Brain microvascular endothelial cell (primary cell): Measurements from ENCODE around the gene DYDC2.
A peak's percentile ranks its signal among the peaks of the same experiment; 100 is the strongest.

Experiments used
- DNase-seq: peaks from one replicate; pipeline ENCODE4 v3.0.0-alpha.2; 2020
- H3K27ac ChIP-seq: fragments of 250-450 bp; sonication (Bioruptor Pico); 2 replicates; pipeline ENCODE4 v1.5.1; 2020; ENCODE audit warnings: mild to moderate bottlenecking, moderate library complexity
- H3K27me3 ChIP-seq: fragments of 250-450 bp; sonication (Bioruptor Pico); replicated peaks from 2 replicates; pipeline ENCODE4 v1.5.1; 2020; ENCODE audit warnings: mild to moderate bottlenecking
- H3K36me3 ChIP-seq: fragments of 250-450 bp; sonication (Bioruptor Pico); replicated peaks from 2 replicates; pipeline ENCODE4 v1.5.1; 2020; ENCODE audit warnings: mild to moderate bottlenecking
- H3K4me3 ChIP-seq: 2 replicates; pipeline ENCODE4 v1.5.1; 2011; ENCODE audit warnings: low read depth, mild to moderate bottlenecking, control low read depth, low read length, moderate library complexity
- in situ Hi-C: cut with HindIII; loops from 2 replicates; pipeline ENCODE4 v1.10.0; 2017; ENCODE audit warnings: low sequenced_read_pairs, low pct_ligation_motif_present
- TF ChIP-seq, protein P1 (sequence below): IDR thresholded peaks from 2 replicates; pipeline ENCODE4 v1.5.1; 2011; ENCODE audit warnings: low read depth, mild to moderate bottlenecking, moderate library complexity, low read length, control low read depth, inconsistent platforms; ENCODE audit errors: missing control alignments

Gene DYDC2

GRCh38 chr10:80324086-80324485, 32.5 kb upstream of the DYDC2 start:
- TF ChIP-seq, protein P1, sequence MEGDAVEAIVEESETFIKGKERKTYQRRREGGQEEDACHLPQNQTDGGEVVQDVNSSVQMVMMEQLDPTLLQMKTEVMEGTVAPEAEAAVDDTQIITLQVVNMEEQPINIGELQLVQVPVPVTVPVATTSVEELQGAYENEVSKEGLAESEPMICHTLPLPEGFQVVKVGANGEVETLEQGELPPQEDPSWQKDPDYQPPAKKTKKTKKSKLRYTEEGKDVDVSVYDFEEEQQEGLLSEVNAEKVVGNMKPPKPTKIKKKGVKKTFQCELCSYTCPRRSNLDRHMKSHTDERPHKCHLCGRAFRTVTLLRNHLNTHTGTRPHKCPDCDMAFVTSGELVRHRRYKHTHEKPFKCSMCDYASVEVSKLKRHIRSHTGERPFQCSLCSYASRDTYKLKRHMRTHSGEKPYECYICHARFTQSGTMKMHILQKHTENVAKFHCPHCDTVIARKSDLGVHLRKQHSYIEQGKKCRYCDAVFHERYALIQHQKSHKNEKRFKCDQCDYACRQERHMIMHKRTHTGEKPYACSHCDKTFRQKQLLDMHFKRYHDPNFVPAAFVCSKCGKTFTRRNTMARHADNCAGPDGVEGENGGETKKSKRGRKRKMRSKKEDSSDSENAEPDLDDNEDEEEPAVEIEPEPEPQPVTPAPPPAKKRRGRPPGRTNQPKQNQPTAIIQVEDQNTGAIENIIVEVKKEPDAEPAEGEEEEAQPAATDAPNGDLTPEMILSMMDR: no peak
- no peaks in the 10 kb centered on the region for H3K27me3 ChIP-seq
- peak; percentile 36 for DNase-seq
- no peaks in the 10 kb centered on the region for H3K36me3 ChIP-seq
- in situ Hi-C loops: no loop called here
- no peak overlapping the region for H3K4me3 ChIP-seq
- no peak overlapping the region for H3K27ac ChIP-seq

- TF ChIP-seq, protein P1: no peak
- no peak for DNase-seq
- in situ Hi-C loops: no loop called here
- H3K36me3 ChIP-seq: no peaks in the 10 kb centered on the region
- no peak overlapping the region for H3K27ac ChIP-seq
- no peaks in the 10 kb centered on the region for H3K27me3 ChIP-seq
- H3K4me3 ChIP-seq: no peak overlapping the region
Measured at GRCh38 chr10:80324891-80325364, 31.7 kb upstream of the DYDC2 start.

DNA sequence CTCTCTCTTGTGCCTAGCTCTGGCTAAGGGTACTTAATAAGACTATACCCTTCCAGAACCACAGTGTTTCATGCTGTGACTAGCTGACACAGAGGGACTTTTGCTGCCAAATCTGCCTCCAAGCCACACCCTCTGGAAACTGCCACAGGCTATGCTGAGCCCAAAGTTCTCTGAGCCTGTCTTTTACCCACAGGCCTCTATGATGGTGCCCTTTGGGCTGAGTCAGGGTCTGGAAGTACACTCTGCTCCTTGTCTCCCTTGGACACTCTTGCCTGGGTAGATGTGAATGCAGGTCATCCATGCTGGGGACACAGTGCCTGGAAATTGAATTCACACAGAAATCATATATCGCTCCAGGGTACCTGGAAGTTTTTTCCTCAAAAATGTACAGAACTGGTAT, 22.6 kb upstream of the DYDC2 start:
- H3K27me3 ChIP-seq: no peaks in the 10 kb centered on the region
- H3K36me3 ChIP-seq: no peaks in the 10 kb centered on the region
- no peak overlapping the region for H3K27ac ChIP-seq
- in situ Hi-C loops: no loop called here
- TF ChIP-seq, protein P1: no peak
- no peak for DNase-seq
- no peak overlapping the region for H3K4me3 ChIP-seq

DNA sequence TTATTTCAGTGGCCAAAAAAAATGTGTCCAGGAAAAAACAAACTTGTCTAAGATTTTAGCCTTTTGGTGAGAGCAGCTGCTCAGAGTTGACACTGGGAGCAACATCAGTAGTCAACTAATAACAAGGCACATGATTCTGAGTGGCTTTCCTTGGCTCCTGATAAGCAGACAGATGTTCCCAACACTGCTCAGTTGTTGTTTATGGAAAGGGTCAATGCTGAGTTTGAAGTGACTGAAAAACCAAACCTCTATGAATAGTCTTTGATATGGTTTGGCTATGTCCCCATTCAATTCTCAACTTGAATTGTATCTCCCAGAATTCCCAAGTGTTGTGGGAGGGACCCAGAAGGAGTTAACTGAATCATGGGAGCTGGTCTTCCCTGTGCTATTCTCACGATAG, 12.3 kb upstream of the DYDC2 start:
- H3K27ac ChIP-seq: no peak overlapping the region
- DNase-seq: no peak
- no peak overlapping the region for H3K4me3 ChIP-seq
- H3K36me3 ChIP-seq: no peaks in the 10 kb centered on the region
- H3K27me3 ChIP-seq: no peaks in the 10 kb centered on the region
- in situ Hi-C loops: no loop called here
- TF ChIP-seq, protein P1: no peak

- TF ChIP-seq, protein P1: no peak
- Histone ChIP-seq H3K4me3 (no peak overlapping the region), H3K36me3 (no peaks in the 10 kb centered on the region), H3K27ac (no peak overlapping the region), H3K27me3 (no peaks in the 10 kb centered on the region)
- in situ Hi-C loops: no loop called here
- no peak for DNase-seq
Measured at GRCh38 chr10:80344912-80345311, 11.7 kb upstream of the DYDC2 start.

- Histone ChIP-seq H3K4me3 (no peak overlapping the region), H3K36me3 (no peaks in the 10 kb centered on the region), H3K27me3 (peaks cover 2% of the 10 kb centered on the region), H3K27ac (no peak overlapping the region)
- TF ChIP-seq, protein P1: no peak
- in situ Hi-C loops: no loop called here
- DNase-seq: no peak
Measured at GRCh38 chr10:80350251-80350650, 6.3 kb upstream of the DYDC2 start.
